WTC11 (cell line): ENCODE measurements around the gene UBE2L3. TPM values are rescaled to one million over a fixed set of nuclear protein-coding genes. Genes with fewer than 3 reads are reported as not detected.
A peak's percentile ranks its signal among the peaks of the same experiment; 100 is the strongest.

ENCODE experiments used
- AFF4 ChIP-seq: sonication (generic); formaldehyde crosslinking; IDR thresholded peaks from 2 replicates; pipeline ENCODE4 v1.8.1; 2023; ENCODE audit warnings: mild to moderate bottlenecking, missing genetic modification reagents, borderline replicate concordance
- CREM ChIP-seq: sonication (generic); formaldehyde crosslinking; IDR thresholded peaks from 2 replicates; pipeline ENCODE4 v1.8.1; 2022; ENCODE audit warnings: mild to moderate bottlenecking, missing genetic modification reagents, moderate library complexity
- E2F4 ChIP-seq: sonication (generic); formaldehyde crosslinking; IDR thresholded peaks from 2 replicates; pipeline ENCODE4 v1.8.1; 2022; ENCODE audit warnings: low read depth, mild to moderate bottlenecking, moderate library complexity, missing genetic modification reagents, borderline replicate concordance
- ELF4 ChIP-seq: sonication (generic); formaldehyde crosslinking; IDR thresholded peaks from 2 replicates; pipeline ENCODE4 v1.8.1; 2022; ENCODE audit warnings: low read depth, mild to moderate bottlenecking, moderate library complexity, missing genetic modification reagents
- ETV6 ChIP-seq: sonication (generic); formaldehyde crosslinking; IDR thresholded peaks from 2 replicates; pipeline ENCODE4 v1.8.1; 2022; ENCODE audit warnings: mild to moderate bottlenecking, missing genetic modification reagents
- MAX ChIP-seq: sonication (generic); formaldehyde crosslinking; IDR thresholded peaks from 2 replicates; pipeline ENCODE4 v1.8.0; 2022; ENCODE audit warnings: mild to moderate bottlenecking, missing genetic modification reagents
- PRRX2 ChIP-seq: fragments of 250-450 bp; sonication (Bioruptor Pico); IDR thresholded peaks from 2 replicates; pipeline ENCODE4 v1.8.0; 2021; ENCODE audit warnings: mild to moderate bottlenecking
- RORB ChIP-seq: fragments of 250-450 bp; sonication (Bioruptor Pico); IDR thresholded peaks from 2 replicates; pipeline ENCODE4 v1.9.0; 2021; ENCODE audit warnings: mild to moderate bottlenecking
- SOX15 ChIP-seq: fragments of 250-450 bp; sonication (Bioruptor Pico); IDR thresholded peaks from 2 replicates; pipeline ENCODE4 v1.9.0; 2021; ENCODE audit warnings: mild to moderate bottlenecking
- TEAD1 ChIP-seq: sonication (generic); formaldehyde crosslinking; IDR thresholded peaks from 2 replicates; pipeline ENCODE4 v1.8.0; 2022; ENCODE audit warnings: mild to moderate bottlenecking, missing genetic modification reagents
- TEAD4 ChIP-seq: sonication (generic); formaldehyde crosslinking; IDR thresholded peaks from 2 replicates; pipeline ENCODE4 v1.8.0; 2022; ENCODE audit warnings: mild to moderate bottlenecking, missing genetic modification reagents
- ZBTB21 ChIP-seq: sonication (generic); formaldehyde crosslinking; IDR thresholded peaks from 2 replicates; pipeline ENCODE4 v1.8.1; 2023; ENCODE audit warnings: mild to moderate bottlenecking, missing genetic modification reagents, borderline replicate concordance
- ZNF121 ChIP-seq: sonication (generic); formaldehyde crosslinking; IDR thresholded peaks from 2 replicates; pipeline ENCODE4 v1.8.0; 2023; ENCODE audit warnings: missing genetic modification reagents
- total RNA-seq: library from RNA; stranded (reverse); gene quantifications from 3 replicates; pipeline ENCODE4 v1.2.3, GENCODE V29; 2021
- TF ChIP-seq, protein P1 (sequence below): sonication (generic); formaldehyde crosslinking; IDR thresholded peaks from 2 replicates; pipeline ENCODE4 v1.8.0; 2022; ENCODE audit warnings: mild to moderate bottlenecking, missing genetic modification reagents
- TF ChIP-seq, protein P2 (sequence below): fragments of 250-450 bp; sonication (Bioruptor Pico); IDR thresholded peaks from 2 replicates; pipeline ENCODE4 v1.9.0; 2021; ENCODE audit warnings: mild to moderate bottlenecking, borderline replicate concordance
- TF ChIP-seq, protein P3 (sequence below): sonication (generic); formaldehyde crosslinking; IDR thresholded peaks from 2 replicates; pipeline ENCODE4 v1.8.1; 2023; ENCODE audit warnings: mild to moderate bottlenecking, moderate library complexity, missing genetic modification reagents
- TF ChIP-seq, protein P4 (sequence below): sonication (generic); formaldehyde crosslinking; IDR thresholded peaks from 2 replicates; pipeline ENCODE4 v1.8.0; 2023; ENCODE audit warnings: missing genetic modification reagents, mild to moderate bottlenecking, borderline replicate concordance
- TF ChIP-seq, protein P5 (sequence below): sonication (generic); formaldehyde crosslinking; IDR thresholded peaks from 2 replicates; pipeline ENCODE4 v1.8.1; 2022; ENCODE audit warnings: missing genetic modification reagents, borderline replicate concordance

UBE2L3 gene
- total RNA-seq, 1 experiment from 2014 or later, result 79.1 TPM

DNA sequence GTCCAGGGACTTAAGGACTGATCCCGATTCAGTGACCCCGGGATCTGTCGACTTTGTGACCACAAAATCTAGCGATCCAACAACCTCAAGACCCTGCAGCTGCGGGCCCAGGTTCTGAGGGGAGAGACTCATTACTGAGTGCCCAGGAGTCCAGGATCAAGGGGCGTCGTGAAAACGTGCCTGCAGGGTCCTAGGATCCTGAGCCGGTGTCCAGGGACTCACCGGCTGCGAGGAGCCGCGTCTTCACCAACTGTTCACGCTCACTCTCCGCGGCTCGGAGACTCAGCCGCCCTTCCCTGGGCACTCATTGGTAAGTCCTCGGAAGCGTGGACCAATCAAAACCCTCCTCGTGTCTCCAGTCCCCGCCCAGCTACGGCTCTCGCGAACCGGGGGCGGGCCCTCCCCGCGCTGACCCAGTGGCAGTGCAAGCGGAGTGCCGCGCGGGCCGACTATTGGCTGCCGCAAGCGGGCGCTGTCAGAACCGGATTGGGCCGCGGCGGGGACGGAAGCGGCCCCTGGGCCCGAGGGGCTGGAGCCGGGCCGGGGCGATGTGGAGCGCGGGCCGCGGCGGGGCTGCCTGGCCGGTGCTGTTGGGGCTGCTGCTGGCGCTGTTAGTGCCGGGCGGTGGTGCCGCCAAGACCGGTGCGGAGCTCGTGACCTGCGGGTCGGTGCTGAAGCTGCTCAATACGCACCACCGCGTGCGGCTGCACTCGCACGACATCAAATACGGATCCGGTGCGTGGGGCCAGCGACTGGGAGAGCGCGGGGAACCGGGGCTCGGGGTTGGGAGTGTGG, 74.5 kb downstream of the UBE2L3 start, which contains the start of gene SDF2L1 (continued):
- no peak for TF ChIP-seq ZBTB21 (CRISPR knock-in tag)
- 0 out of 2 replicates have a peak, but pooled peaks have one; percentile 60 for TF ChIP-seq CREM
- TF ChIP-seq, protein P1, sequence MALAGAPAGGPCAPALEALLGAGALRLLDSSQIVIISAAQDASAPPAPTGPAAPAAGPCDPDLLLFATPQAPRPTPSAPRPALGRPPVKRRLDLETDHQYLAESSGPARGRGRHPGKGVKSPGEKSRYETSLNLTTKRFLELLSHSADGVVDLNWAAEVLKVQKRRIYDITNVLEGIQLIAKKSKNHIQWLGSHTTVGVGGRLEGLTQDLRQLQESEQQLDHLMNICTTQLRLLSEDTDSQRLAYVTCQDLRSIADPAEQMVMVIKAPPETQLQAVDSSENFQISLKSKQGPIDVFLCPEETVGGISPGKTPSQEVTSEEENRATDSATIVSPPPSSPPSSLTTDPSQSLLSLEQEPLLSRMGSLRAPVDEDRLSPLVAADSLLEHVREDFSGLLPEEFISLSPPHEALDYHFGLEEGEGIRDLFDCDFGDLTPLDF, result peak; percentile 84; the same call in 1 of the 2 replicates
- TF ChIP-seq RORB (CRISPR knock-in tag), result no peak
- no peak for TF ChIP-seq ELF4 (CRISPR knock-in tag)
- TF ChIP-seq, protein P2, sequence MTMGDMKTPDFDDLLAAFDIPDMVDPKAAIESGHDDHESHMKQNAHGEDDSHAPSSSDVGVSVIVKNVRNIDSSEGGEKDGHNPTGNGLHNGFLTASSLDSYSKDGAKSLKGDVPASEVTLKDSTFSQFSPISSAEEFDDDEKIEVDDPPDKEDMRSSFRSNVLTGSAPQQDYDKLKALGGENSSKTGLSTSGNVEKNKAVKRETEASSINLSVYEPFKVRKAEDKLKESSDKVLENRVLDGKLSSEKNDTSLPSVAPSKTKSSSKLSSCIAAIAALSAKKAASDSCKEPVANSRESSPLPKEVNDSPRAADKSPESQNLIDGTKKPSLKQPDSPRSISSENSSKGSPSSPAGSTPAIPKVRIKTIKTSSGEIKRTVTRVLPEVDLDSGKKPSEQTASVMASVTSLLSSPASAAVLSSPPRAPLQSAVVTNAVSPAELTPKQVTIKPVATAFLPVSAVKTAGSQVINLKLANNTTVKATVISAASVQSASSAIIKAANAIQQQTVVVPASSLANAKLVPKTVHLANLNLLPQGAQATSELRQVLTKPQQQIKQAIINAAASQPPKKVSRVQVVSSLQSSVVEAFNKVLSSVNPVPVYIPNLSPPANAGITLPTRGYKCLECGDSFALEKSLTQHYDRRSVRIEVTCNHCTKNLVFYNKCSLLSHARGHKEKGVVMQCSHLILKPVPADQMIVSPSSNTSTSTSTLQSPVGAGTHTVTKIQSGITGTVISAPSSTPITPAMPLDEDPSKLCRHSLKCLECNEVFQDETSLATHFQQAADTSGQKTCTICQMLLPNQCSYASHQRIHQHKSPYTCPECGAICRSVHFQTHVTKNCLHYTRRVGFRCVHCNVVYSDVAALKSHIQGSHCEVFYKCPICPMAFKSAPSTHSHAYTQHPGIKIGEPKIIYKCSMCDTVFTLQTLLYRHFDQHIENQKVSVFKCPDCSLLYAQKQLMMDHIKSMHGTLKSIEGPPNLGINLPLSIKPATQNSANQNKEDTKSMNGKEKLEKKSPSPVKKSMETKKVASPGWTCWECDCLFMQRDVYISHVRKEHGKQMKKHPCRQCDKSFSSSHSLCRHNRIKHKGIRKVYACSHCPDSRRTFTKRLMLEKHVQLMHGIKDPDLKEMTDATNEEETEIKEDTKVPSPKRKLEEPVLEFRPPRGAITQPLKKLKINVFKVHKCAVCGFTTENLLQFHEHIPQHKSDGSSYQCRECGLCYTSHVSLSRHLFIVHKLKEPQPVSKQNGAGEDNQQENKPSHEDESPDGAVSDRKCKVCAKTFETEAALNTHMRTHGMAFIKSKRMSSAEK (CRISPR knock-in tag), result no peak
- no peak for TF ChIP-seq ZNF121 (CRISPR knock-in tag)
- TF ChIP-seq AFF4, result no peak
- TF ChIP-seq MAX (CRISPR knock-in tag), result peak; percentile 60; the same call in 1 of the 2 replicates
- TF ChIP-seq, protein P3, sequence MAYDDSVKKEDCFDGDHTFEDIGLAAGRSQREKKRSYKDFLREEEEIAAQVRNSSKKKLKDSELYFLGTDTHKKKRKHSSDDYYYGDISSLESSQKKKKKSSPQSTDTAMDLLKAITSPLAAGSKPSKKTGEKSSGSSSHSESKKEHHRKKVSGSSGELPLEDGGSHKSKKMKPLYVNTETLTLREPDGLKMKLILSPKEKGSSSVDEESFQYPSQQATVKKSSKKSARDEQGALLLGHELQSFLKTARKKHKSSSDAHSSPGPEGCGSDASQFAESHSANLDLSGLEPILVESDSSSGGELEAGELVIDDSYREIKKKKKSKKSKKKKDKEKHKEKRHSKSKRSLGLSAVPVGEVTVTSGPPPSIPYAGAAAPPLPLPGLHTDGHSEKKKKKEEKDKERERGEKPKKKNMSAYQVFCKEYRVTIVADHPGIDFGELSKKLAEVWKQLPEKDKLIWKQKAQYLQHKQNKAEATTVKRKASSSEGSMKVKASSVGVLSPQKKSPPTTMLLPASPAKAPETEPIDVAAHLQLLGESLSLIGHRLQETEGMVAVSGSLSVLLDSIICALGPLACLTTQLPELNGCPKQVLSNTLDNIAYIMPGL (CRISPR knock-in tag), result no peak; the same call in 1 of the 2 replicates
- TF ChIP-seq SOX15 (CRISPR knock-in tag), result no peak
- peak; percentile 29; the same call in 1 of the 2 replicates for TF ChIP-seq TEAD1 (CRISPR knock-in tag)
- no peak for TF ChIP-seq E2F4 (CRISPR knock-in tag)
- TF ChIP-seq PRRX2 (CRISPR knock-in tag), result no peak
- TF ChIP-seq, protein P4, sequence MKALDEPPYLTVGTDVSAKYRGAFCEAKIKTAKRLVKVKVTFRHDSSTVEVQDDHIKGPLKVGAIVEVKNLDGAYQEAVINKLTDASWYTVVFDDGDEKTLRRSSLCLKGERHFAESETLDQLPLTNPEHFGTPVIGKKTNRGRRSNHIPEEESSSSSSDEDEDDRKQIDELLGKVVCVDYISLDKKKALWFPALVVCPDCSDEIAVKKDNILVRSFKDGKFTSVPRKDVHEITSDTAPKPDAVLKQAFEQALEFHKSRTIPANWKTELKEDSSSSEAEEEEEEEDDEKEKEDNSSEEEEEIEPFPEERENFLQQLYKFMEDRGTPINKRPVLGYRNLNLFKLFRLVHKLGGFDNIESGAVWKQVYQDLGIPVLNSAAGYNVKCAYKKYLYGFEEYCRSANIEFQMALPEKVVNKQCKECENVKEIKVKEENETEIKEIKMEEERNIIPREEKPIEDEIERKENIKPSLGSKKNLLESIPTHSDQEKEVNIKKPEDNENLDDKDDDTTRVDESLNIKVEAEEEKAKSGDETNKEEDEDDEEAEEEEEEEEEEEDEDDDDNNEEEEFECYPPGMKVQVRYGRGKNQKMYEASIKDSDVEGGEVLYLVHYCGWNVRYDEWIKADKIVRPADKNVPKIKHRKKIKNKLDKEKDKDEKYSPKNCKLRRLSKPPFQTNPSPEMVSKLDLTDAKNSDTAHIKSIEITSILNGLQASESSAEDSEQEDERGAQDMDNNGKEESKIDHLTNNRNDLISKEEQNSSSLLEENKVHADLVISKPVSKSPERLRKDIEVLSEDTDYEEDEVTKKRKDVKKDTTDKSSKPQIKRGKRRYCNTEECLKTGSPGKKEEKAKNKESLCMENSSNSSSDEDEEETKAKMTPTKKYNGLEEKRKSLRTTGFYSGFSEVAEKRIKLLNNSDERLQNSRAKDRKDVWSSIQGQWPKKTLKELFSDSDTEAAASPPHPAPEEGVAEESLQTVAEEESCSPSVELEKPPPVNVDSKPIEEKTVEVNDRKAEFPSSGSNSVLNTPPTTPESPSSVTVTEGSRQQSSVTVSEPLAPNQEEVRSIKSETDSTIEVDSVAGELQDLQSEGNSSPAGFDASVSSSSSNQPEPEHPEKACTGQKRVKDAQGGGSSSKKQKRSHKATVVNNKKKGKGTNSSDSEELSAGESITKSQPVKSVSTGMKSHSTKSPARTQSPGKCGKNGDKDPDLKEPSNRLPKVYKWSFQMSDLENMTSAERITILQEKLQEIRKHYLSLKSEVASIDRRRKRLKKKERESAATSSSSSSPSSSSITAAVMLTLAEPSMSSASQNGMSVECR (CRISPR knock-in tag), result peak; percentile 51; the same call in 1 of the 2 replicates
- peak; percentile 52; the same call in 1 of the 2 replicates for TF ChIP-seq ETV6 (CRISPR knock-in tag)
- TF ChIP-seq, protein P5, sequence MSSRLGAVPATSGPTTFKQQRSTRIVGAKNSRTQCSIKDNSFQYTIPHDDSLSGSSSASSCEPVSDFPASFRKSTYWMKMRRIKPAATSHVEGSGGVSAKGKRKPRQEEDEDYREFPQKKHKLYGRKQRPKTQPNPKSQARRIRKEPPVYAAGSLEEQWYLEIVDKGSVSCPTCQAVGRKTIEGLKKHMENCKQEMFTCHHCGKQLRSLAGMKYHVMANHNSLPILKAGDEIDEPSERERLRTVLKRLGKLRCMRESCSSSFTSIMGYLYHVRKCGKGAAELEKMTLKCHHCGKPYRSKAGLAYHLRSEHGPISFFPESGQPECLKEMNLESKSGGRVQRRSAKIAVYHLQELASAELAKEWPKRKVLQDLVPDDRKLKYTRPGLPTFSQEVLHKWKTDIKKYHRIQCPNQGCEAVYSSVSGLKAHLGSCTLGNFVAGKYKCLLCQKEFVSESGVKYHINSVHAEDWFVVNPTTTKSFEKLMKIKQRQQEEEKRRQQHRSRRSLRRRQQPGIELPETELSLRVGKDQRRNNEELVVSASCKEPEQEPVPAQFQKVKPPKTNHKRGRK (CRISPR knock-in tag), result no peak
- TF ChIP-seq TEAD4 (CRISPR knock-in tag), result no peak
